NCI-H2029 treated with DMSO at 0.1 percent for 48 hours (cell line): ENCODE measurements around the gene DKK3.
A peak's percentile ranks its signal among the peaks of the same experiment; 100 is the strongest.
"Not testable (repeated sequence)": the region's sequence is repeated elsewhere in the genome, so short reads cannot be mapped to it uniquely, and the experiment has no call there.

Experiments
- DNase-seq: peaks from one replicate; lab custom pipeline; 2025; lab: John Stamatoyannopoulos, UW

The DKK3 gene

GRCh38 chr11:12007769-12008737 lies at the start of gene DKK3:
Gene DKK3, minus strand, starts transcription at chr11:12008626. Its CDS starts 44 bp downstream, at chr11:12008582.
- no peak for DNase-seq

- no peak for DNase-seq
These were observed 49.0 kb upstream of the DKK3 start for GRCh38 chr11:12057299-12057980.

- no peak for DNase-seq
These were observed 47.7 kb upstream of the DKK3 start for GRCh38 chr11:12056119-12056518.

- no peak for DNase-seq
These were observed 45.4 kb upstream of the DKK3 start for GRCh38 chr11:12053606-12054361.

- DNase-seq = no peak
These were observed 44.5 kb upstream of the DKK3 start for GRCh38 chr11:12052676-12053605.

GRCh38 chr11:12051287-12051662 lies 42.8 kb upstream of the DKK3 start:
- DNase-seq = peak; percentile 53

GRCh38 chr11:12050470-12051286 lies 42.3 kb upstream of the DKK3 start:
- DNase-seq = no peak

GRCh38 chr11:12048936-12049790 lies 40.7 kb upstream of the DKK3 start:
- DNase-seq = no peak

GRCh38 chr11:12046636-12047236 lies 38.3 kb upstream of the DKK3 start:
- no peak for DNase-seq

GRCh38 chr11:12045914-12046635 lies 37.6 kb upstream of the DKK3 start:
- DNase-seq = no peak

- no peak for DNase-seq
These were observed 36.4 kb upstream of the DKK3 start for GRCh38 chr11:12044799-12045198.

GRCh38 chr11:12043959-12044791 lies 35.7 kb upstream of the DKK3 start:
- DNase-seq = peak; percentile 67

- DNase-seq = no peak
These were observed 34.8 kb upstream of the DKK3 start for GRCh38 chr11:12043221-12043620.

- DNase-seq = no peak
These were observed 33.8 kb upstream of the DKK3 start for GRCh38 chr11:12042215-12042676.

- not testable (repeated sequence) for DNase-seq
These were observed 32.3 kb upstream of the DKK3 start for GRCh38 chr11:12040719-12041118.

GRCh38 chr11:12032968-12033367 lies 24.5 kb upstream of the DKK3 start:
- no peak for DNase-seq

- no peak for DNase-seq
These were observed 23.6 kb upstream of the DKK3 start for GRCh38 chr11:12031856-12032544.
